ENCODE results near the gene COPS4.

DNA sequence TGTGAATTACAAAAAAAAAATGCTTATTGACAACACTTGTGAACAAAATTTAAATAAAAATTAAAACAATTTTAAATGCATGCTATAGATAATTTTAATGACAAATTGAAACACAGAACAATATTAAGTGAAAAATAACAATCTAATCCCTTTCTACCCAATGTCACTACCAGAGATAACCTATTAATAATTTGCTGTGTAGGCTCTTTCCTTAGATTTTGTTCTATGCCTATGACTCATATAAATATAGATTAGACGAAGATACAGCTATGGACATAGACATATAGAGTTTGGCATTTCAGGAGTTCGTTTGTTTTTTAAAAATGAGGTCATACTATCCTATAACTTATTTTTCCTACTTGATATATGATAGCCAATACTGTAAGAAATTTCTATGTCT is 61.4 kb downstream of the COPS4 start:
- TF ChIP-seq, protein P1, sequence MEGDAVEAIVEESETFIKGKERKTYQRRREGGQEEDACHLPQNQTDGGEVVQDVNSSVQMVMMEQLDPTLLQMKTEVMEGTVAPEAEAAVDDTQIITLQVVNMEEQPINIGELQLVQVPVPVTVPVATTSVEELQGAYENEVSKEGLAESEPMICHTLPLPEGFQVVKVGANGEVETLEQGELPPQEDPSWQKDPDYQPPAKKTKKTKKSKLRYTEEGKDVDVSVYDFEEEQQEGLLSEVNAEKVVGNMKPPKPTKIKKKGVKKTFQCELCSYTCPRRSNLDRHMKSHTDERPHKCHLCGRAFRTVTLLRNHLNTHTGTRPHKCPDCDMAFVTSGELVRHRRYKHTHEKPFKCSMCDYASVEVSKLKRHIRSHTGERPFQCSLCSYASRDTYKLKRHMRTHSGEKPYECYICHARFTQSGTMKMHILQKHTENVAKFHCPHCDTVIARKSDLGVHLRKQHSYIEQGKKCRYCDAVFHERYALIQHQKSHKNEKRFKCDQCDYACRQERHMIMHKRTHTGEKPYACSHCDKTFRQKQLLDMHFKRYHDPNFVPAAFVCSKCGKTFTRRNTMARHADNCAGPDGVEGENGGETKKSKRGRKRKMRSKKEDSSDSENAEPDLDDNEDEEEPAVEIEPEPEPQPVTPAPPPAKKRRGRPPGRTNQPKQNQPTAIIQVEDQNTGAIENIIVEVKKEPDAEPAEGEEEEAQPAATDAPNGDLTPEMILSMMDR (IDR thresholded peaks at IDR 0.05), result no peak
- TF ChIP-seq POLR2A (IDR thresholded peaks at IDR 0.05), result no peak
